HCT116 (cell line): ENCODE data around the gene THSD7A.

Experiments
- CTCF ChIP-seq, 3 experiments: fragments of 200-600 bp in 1 of 3; sonication (generic) in 1 of 3; IDR thresholded peaks in 2 of 3; conservative IDR thresholded peaks in 1 of 3; 2 replicates each; pipeline ENCODE4 v1.5.1; 2012 to 2017; ENCODE audit warnings: low read depth in 2 of 3, low read length in 2 of 3, antibody characterized with exemption in 1 of 3, borderline replicate concordance in 1 of 3, control low read depth in 1 of 3, mild to moderate bottlenecking in 1 of 3, mixed read lengths in 1 of 3, mixed run types in 1 of 3, moderate library complexity in 1 of 3; ENCODE audit not compliant: insufficient read depth in 1 of 3
- ELF1 ChIP-seq: IDR thresholded peaks from 2 replicates; pipeline ENCODE4 v1.6.1; 2012; ENCODE audit warnings: low read depth, borderline replicate concordance
- EZH2 ChIP-seq: fragments of 200-600 bp; sonication (generic); IDR thresholded peaks from 2 replicates; pipeline ENCODE4 v1.6.1; 2017; ENCODE audit warnings: antibody characterized with exemption, mixed run types
- EZH2phosphoT487 ChIP-seq: fragments of 200-600 bp; IDR thresholded peaks from 2 replicates; pipeline ENCODE4 v1.6.1; 2018; ENCODE audit warnings: antibody characterized with exemption, borderline replicate concordance
- JUND ChIP-seq: IDR thresholded peaks from 2 replicates; pipeline ENCODE4 v1.6.1; 2012
- MAX ChIP-seq: IDR thresholded peaks from 2 replicates; pipeline ENCODE4 v1.6.1; 2012
- POLR2A ChIP-seq: IDR thresholded peaks from 2 replicates; pipeline ENCODE4 v1.7.0; 2011; ENCODE audit warnings: borderline replicate concordance; ENCODE audit not compliant: insufficient read depth, insufficient read length; ENCODE audit errors: extremely low read depth
- POLR2AphosphoS5 ChIP-seq: IDR thresholded peaks from 2 replicates; pipeline ENCODE4 v1.6.1; 2011; ENCODE audit warnings: mild to moderate bottlenecking, low read depth, low read length, moderate library complexity
- RAD21 ChIP-seq: IDR thresholded peaks from 2 replicates; pipeline ENCODE4 v1.6.1; 2012; ENCODE audit warnings: low read depth, mild to moderate bottlenecking
- REST ChIP-seq: IDR thresholded peaks from 2 replicates; pipeline ENCODE4 v1.6.1; 2012; ENCODE audit warnings: low read depth
- SIN3A ChIP-seq: IDR thresholded peaks from 2 replicates; pipeline ENCODE4 v1.6.1; 2012; ENCODE audit warnings: low read depth
- TCF7L2 ChIP-seq: IDR thresholded peaks from 2 replicates; pipeline ENCODE4 v1.7.0; 2011; ENCODE audit warnings: borderline replicate concordance, inconsistent platforms; ENCODE audit not compliant: insufficient read depth, insufficient read length; ENCODE audit errors: extremely low read depth
- ZBTB33 ChIP-seq: IDR thresholded peaks from 2 replicates; pipeline ENCODE4 v1.6.1; 2011; ENCODE audit warnings: mild to moderate bottlenecking, low read length, moderate library complexity; ENCODE audit not compliant: insufficient replicate concordance; ENCODE audit errors: extremely low read depth

GRCh38 chr7:11751315-11751714 lies 80.7 kb downstream of the THSD7A start:
- TF ChIP-seq JUND: no peak
- TF ChIP-seq SIN3A: no peak
- TF ChIP-seq TCF7L2: no peak
- no peak for TF ChIP-seq CTCF (IDR thresholded peaks at IDR 0.05 in 2 of 3, conservative IDR thresholded peaks at IDR 0.05 in 1 of 3; ENCODE audit: borderline replicate concordance in 1 of 3, insufficient read depth in 1 of 3, low read depth in 2 of 3, low read length in 2 of 3)
- TF ChIP-seq POLR2AphosphoS5: no peak
- no peak for TF ChIP-seq EZH2phosphoT487
- TF ChIP-seq POLR2A: no peak
- no peak for TF ChIP-seq ZBTB33
- TF ChIP-seq RAD21: no peak
- TF ChIP-seq EZH2: no peak
- no peak for TF ChIP-seq MAX
- TF ChIP-seq REST: no peak
- no peak for TF ChIP-seq ELF1
